ENCODE data around the gene CAPN11. TPM values are rescaled to one million over a fixed set of nuclear protein-coding genes. Genes with fewer than 3 reads are reported as not detected.
"Not testable (repeated sequence)": the region's sequence is repeated elsewhere in the genome, so short reads cannot be mapped to it uniquely, and the experiment has no call there.

CAPN11 gene
- total RNA-seq, 2 donors from 2014 or later, result 1.1 TPM; not detected in 1

DNA sequence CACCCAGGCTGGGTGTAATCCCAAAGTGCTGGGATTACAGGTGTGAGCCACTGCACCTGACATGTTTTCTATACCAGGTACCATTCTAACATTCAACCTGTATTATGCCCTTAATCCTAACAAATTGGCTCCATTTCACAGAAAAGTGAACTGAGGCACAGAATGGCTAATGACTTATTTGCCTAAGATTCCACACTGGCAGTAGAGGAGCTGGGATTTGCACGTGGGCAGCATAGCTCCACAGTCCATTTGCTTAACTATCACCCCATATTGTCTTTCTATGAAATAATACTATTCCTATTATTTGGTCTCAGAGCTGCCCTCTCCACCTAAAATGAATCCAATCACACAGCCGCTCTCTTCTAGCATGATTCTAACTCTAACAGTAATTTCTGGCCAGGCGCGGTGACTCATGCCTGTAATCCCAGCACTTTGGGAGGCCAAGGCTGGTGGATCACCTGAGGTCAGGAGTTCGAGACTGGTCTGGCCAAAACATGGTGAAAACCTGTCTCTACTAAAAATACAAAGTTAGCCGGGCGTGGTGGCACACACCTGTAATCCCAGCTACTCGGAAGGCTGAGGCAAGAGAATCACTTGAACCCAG is 34.8 kb downstream of the CAPN11 start:
- Mint-ChIP-seq H3K27ac (no peak overlapping the region), H3K36me3 (ENCODE audit: low read depth) (no peaks in the 10 kb centered on the region), H3K4me1 (no peaks in the 10 kb centered on the region), H3K9me3 (no peaks in the 10 kb centered on the region), H3K27me3 (peaks cover 10% of the 10 kb centered on the region), H3K4me3 (no peak overlapping the region)
- ATAC-seq (replicated peaks), result no peak

DNA sequence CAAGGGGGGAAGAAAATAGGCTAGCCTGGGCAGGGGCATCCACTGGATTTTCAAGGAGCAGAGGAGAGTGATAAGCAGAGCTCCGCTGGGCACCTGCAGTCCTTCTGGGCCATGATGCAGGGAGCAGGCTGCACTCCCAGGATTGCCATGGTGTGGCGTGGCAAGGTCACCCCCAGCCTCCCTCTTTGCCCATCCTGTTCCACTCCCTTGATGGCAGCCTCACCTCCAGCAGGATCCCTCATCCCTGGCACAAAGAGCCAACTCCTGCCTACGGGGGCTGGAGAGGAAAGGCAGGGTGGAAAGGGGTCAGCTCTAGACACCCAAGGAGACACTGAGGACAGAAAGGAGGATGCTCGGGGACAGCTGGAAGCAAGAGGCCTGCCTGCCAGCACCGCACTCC is 35.7 kb downstream of the CAPN11 start:
- Mint-ChIP-seq H3K4me1 (no peaks in the 10 kb centered on the region), H3K36me3 (ENCODE audit: low read depth) (no peaks in the 10 kb centered on the region), H3K9me3 (no peaks in the 10 kb centered on the region), H3K27me3 (peaks cover 13% of the 10 kb centered on the region), H3K27ac (no peak overlapping the region), H3K4me3 (no peak overlapping the region)
- no peak for ATAC-seq (replicated peaks)

DNA sequence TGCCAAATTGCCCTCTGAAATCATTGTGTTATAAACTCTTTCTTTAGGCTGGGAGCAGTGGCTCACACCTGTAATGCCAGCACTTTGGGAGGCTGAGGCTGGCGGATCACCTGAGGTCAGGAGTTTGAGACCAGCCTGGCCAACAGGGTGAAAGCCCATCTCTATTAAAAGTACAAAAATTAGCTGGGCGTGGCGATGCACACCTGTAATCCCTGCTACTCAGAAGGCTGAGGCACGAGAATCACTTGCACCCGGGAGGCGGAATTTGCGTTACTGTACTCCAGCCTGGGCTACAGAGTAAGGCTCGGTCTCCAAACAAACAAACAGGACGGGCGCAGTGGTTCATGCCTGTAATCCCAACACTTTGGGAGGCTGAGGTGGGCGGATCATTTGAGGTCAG is 37.7 kb downstream of the CAPN11 start:
- not testable (repeated sequence) for H3K4me3 Mint-ChIP-seq

DNA sequence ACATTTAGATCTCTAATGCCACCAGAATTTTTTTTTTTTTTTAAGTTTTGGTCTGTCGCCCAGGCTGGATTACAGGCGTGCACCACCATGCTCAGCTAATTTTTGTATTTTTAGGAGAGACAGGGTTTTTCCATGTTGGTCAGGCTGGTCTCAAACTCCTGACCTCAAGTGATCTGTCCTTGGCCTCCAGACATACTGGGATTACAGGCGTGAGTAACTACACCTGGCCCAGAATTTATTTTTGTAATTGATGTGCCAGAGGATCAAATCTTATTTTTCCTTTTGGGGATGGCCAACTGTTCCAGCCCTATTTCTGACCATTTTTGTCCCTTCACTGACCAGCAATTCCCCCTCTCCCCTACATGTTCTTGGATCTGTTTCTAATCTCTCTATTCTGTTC is 40.1 kb downstream of the CAPN11 start:
- Mint-ChIP-seq H3K4me3 (no peak overlapping the region), H3K27ac (no peak overlapping the region), H3K4me1 (no peaks in the 10 kb centered on the region), H3K27me3 (peaks cover 7% of the 10 kb centered on the region), H3K36me3 (ENCODE audit: low read depth) (no peaks in the 10 kb centered on the region), H3K9me3 (no peaks in the 10 kb centered on the region)
- ATAC-seq (replicated peaks), result no peak

More for the DNA sequence above, 37.7 kb downstream of the CAPN11 start:
- not testable (repeated sequence) for H3K4me1 Mint-ChIP-seq; H3K9me3 Mint-ChIP-seq; H3K36me3 Mint-ChIP-seq (ENCODE audit: low read depth); H3K27ac Mint-ChIP-seq; ATAC-seq (replicated peaks)
- H3K27me3 Mint-ChIP-seq, result peaks cover 16% of the 10 kb centered on the region

DNA sequence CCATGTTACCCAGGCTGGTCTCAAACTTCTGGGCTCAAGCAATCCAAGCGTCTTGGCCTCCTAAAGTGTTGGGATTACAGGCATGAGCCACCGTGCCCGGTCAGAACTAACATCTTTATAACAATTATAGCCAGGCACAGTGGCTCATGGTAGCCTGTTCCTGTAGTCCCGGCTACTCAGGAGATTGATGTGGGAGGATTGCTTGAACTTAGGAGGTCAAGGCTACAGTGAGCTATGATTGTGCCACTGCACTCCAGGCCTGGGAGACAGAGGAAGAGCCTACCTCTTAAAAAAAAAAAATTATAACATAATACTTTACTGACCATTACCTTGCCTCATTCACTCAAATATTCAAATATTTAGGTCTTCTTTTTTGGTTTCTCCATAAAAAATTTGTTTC is 41.3 kb downstream of the CAPN11 start:
- Mint-ChIP-seq H3K27me3 (peaks cover 7% of the 10 kb centered on the region), H3K4me1 (no peaks in the 10 kb centered on the region), H3K9me3 (no peaks in the 10 kb centered on the region), H3K4me3 (no peak overlapping the region), H3K36me3 (ENCODE audit: low read depth) (no peaks in the 10 kb centered on the region), H3K27ac (no peak overlapping the region)
- ATAC-seq (replicated peaks), result no peak

DNA sequence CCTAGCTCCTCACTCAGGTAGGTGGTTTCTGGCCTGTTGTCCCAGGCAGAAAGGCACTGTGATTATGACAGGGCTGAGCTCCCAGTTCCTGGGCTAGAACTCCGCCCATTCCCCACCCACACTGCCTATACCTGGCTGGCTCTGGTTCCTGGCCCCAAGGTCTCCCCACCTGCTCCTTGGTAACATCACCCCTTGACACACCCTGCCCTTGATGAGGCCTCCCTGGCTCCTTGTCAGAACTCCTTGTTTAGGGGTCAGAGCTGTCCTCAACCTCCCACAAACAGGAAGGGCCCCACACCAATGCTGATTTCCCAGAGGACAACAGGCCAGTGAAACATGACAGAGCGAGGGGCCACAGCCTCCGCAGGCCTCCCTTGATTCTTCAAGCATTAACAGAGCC is 42.6 kb downstream of the CAPN11 start:
- Mint-ChIP-seq H3K4me3 (no peak overlapping the region), H3K27ac (no peak overlapping the region), H3K9me3 (no peaks in the 10 kb centered on the region), H3K4me1 (no peaks in the 10 kb centered on the region), H3K27me3 (peaks cover 7% of the 10 kb centered on the region), H3K36me3 (ENCODE audit: low read depth) (no peaks in the 10 kb centered on the region)
- no peak for ATAC-seq (replicated peaks)

DNA sequence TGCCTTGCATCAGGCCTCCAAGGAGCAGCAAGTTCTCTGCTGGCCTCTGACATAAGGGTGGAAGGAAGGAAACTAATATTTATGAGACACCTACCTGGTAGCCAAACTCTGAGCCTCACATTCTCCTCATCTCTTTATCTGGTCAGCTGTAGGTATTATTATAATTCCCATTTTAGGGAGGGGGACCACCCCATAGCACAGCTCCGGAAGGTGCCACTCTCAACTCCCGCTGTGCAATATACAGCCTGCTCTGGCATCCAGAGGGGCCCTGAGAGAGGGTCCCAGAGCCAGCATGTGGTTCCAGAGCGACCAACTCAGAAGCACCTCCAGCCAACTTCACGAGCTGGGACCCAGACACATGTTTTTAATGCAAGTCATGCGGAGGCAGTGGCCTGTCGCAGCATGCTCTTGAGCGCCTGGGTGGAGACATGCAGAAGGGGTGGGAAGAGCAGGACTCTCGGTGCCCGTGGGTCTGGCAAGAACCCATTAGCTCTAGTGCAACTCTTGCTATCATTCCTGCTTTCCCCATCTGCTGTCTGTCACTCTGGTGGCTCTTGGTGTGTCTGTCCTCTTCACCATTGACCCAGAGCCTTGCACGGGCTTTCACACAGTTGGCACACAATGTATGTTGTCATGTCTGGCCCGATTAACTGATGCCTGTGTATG is 43.2 kb downstream of the CAPN11 start:
- Mint-ChIP-seq H3K4me3 (no peak overlapping the region), H3K4me1 (no peaks in the 10 kb centered on the region), H3K36me3 (ENCODE audit: low read depth) (no peaks in the 10 kb centered on the region), H3K27me3 (peaks cover 7% of the 10 kb centered on the region), H3K9me3 (no peaks in the 10 kb centered on the region), H3K27ac (no peak overlapping the region)
- no peak for ATAC-seq (replicated peaks)

DNA sequence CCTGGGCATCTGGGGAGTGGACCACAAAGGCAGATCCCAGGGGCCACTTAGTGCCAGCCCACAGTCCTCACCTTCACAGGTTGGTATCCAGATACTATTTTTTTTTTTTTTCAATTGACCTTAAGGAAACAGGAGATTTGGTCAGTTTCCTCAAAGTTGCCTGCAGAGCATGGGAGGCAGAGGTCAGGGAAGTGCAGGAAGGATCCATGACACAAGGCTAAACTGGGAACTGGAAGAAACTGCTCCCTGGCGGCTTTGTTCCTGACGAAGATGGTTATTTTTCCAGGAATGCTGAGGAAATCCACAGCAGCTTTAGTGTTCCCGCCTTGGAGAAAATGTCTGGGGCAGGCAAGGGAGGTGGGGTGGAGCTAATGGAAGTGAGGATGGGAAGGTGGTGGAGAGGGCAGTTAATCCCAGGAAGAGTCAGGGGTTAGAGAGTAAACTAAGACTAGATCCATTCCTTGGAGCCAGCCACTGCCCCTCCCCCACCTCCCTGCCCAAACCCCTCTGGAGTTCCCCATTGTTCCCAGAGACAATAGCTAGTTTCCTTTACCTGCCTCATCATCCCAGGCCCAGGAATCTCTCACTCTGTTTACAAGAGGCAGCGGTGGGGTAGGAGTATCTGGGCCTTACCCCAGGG is 43.8 kb downstream of the CAPN11 start:
- H3K9me3 Mint-ChIP-seq, result no peaks in the 10 kb centered on the region
- H3K4me1 Mint-ChIP-seq, result no peaks in the 10 kb centered on the region
- no peak for ATAC-seq (replicated peaks)

DNA sequence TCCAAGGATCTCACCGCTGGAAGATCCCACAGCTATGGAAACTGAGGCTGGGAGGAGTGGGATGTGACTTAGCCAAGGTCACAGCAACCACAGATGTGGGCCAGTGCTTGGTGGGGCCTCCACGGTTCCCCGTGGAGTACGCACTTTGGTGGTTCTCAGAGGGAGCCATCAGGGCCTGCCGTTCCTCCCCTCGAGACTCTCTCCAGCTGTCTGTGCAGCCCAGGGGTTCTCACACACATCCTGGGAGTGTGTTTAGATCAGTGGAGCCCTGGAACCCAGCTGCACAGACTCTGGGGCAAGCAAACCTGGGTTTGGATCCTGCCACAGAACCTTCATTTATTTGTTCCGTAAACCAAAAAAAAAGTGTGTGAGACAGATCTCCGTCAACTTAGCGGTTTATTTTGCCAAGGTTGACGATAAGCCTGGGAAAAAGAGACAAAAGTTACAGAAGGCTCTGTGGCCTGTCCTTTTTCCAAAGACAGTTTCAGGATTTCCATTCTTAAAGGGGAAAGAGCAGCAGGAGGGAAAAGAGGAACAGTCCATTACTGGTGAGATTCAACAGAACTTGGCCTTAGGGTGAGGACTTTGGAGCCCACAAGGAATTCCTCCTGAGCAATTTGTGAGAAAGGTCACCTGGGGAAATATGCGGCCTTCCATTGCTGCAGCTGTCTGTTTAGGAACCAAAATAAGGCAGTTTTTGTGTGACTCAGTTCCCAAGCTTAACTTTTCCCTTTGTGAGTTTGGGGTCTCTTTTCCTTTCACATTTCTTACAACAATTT is 44.5 kb downstream of the CAPN11 start:
- no peaks in the 10 kb centered on the region for H3K36me3 Mint-ChIP-seq (ENCODE audit: low read depth)
- H3K27ac Mint-ChIP-seq, result no peak overlapping the region
- H3K9me3 Mint-ChIP-seq, result no peaks in the 10 kb centered on the region
- no peak overlapping the region for H3K4me3 Mint-ChIP-seq
- H3K27me3 Mint-ChIP-seq, result peaks cover 7% of the 10 kb centered on the region
- no peaks in the 10 kb centered on the region for H3K4me1 Mint-ChIP-seq
- no peak for ATAC-seq (replicated peaks)

More for the DNA sequence above, 43.8 kb downstream of the CAPN11 start:
- H3K27ac Mint-ChIP-seq, result no peak overlapping the region
- H3K27me3 Mint-ChIP-seq, result peaks cover 7% of the 10 kb centered on the region
- H3K36me3 Mint-ChIP-seq (ENCODE audit: low read depth), result no peaks in the 10 kb centered on the region
- H3K4me3 Mint-ChIP-seq, result no peak overlapping the region

DNA sequence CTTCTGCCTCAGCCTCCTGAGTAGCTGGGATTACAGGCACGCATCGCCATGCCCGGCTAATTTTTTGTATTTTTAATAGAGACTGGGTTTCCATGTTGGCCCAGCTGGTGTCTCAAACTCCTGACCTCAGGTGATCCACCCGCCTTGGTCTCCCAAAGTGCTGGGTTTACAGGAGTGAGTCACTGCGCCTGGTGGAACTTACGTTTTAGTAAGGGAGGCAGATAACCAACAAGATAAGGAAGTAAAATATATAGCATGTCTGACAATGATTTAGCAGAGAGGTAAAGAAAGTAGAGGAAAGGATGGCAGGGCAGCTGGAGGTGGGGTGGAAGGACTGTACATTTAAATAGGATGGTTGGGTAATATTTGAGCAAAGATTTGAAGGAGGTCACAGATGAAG is 45.3 kb downstream of the CAPN11 start:
- H3K36me3 Mint-ChIP-seq (ENCODE audit: low read depth), result no peaks in the 10 kb centered on the region
- ATAC-seq (replicated peaks), result no peak
- H3K9me3 Mint-ChIP-seq, result no peaks in the 10 kb centered on the region
- no peak overlapping the region for H3K4me3 Mint-ChIP-seq
- H3K27ac Mint-ChIP-seq, result no peak overlapping the region
- H3K4me1 Mint-ChIP-seq, result no peaks in the 10 kb centered on the region
- H3K27me3 Mint-ChIP-seq, result peaks cover 9% of the 10 kb centered on the region

DNA sequence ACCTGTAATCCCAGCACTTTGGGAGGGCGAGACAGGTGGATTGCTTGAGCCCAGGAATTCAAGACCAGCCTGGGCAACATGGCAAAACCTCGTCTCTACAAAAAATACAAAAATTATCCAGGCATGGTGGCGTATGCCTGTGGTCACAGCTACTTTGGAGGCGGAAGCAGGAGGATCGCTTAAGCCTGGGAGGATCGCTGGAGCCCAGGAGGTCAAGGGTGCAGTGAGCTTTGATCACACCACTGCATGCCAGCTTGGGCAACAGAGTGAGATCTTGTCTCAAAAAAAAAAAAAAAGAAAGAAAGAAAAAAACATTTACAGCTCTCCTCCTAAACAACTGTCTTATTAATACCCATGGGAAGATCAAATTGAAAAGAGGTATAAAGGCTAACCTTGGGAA is 49.3 kb downstream of the CAPN11 start:
- H3K4me3 Mint-ChIP-seq, result no peak overlapping the region
- H3K27ac Mint-ChIP-seq, result no peak overlapping the region
- ATAC-seq (replicated peaks), result no peak
- no peaks in the 10 kb centered on the region for H3K4me1 Mint-ChIP-seq
- no peaks in the 10 kb centered on the region for H3K9me3 Mint-ChIP-seq
- peaks cover 5% of the 10 kb centered on the region for H3K27me3 Mint-ChIP-seq
- H3K36me3 Mint-ChIP-seq (ENCODE audit: low read depth), result no peaks in the 10 kb centered on the region

DNA sequence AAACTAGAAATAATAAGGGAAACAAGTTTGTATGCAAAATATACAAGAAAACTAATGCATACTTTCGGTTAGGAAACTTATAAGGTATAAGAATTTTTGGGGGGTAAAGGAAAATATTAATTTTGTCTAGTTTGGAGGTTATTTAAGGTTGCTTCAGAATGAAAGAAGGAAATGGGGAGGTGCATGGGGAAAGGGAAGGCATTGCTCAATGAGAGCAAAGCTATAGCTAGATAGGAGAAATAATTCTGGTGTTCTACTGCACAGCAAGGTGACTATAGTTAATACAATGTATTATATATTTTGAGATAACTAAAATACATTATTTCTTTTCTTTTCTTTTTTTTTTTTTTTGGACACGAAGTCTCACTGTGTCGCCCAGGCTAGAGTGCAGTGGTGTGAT is 52.7 kb downstream of the CAPN11 start:
- H3K4me1 Mint-ChIP-seq, result no peaks in the 10 kb centered on the region
- H3K4me3 Mint-ChIP-seq, result no peak overlapping the region
- H3K36me3 Mint-ChIP-seq (ENCODE audit: low read depth), result no peaks in the 10 kb centered on the region
- ATAC-seq (replicated peaks), result no peak
- H3K9me3 Mint-ChIP-seq, result no peaks in the 10 kb centered on the region
- H3K27me3 Mint-ChIP-seq, result peaks cover 5% of the 10 kb centered on the region
- H3K27ac Mint-ChIP-seq, result no peak overlapping the region

DNA sequence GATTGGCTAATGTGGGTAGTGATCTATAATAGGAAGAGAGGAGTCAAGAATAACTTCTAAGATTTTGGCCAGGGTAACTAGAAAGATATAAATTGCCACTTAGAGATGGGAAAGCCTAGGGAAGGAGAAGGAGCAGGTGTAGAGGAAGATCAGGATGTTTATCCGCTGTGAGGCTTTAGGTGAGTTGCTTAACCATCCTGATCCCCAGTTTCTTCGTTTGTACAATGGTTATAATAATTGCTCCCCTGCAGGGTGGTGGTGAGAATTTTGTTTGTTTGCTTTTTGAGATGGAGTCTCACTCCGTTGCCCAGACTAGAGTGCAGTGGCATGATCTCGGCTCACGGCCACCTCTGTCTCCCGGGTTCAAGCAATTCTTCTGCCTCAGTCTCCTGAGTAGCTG is 55.7 kb downstream of the CAPN11 start:
- H3K4me3 Mint-ChIP-seq, result no peak overlapping the region
- H3K9me3 Mint-ChIP-seq, result no peaks in the 10 kb centered on the region
- H3K27ac Mint-ChIP-seq, result no peak overlapping the region
- no peak for ATAC-seq (replicated peaks)
- H3K36me3 Mint-ChIP-seq (ENCODE audit: low read depth), result no peaks in the 10 kb centered on the region
- peaks cover 3% of the 10 kb centered on the region for H3K27me3 Mint-ChIP-seq
- no peaks in the 10 kb centered on the region for H3K4me1 Mint-ChIP-seq

DNA sequence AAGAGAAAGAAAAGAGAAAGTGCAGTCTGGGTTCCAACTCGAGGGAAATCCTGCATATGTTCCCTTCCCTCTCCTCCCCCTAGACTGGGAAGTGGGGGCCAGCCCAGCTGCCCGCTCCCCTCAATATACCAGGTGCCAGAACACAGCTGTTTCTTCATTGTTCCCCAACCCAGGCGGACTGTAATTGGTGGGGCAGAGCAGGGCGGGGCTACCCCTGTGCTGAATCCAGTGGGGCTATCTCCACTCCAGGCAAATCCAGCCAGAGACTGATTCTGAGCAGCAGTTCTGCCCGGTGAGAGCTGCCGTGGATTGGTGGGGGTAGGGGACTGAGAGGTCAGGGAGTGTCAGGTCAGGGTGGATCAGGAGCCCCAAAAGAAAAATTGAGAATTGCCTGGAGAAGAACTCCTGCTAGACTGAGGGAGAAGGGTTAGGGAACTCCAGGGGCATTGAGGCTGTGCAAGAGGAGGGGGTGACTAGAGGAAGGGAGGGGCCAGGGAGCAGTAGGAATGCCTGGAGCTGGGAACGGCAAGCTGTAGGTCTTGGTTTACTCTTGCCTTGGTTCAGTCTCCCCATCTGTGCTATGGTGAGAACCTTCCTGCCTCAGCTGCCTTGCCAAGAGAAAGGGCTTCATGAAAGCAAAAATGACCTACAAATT is 58.2 kb downstream of the CAPN11 start, which contains the start of gene MYMX:
Gene MYMX, plus strand, starts transcription at position 250 of the 655 bp plus-strand sequence. CDS start 546 bp downstream, outside the sequence.
- peaks cover 3% of the 10 kb centered on the region for H3K27me3 Mint-ChIP-seq
- ATAC-seq (replicated peaks), result no peak
- H3K9me3 Mint-ChIP-seq, result no peaks in the 10 kb centered on the region
- no peaks in the 10 kb centered on the region for H3K36me3 Mint-ChIP-seq (ENCODE audit: low read depth)
- no peaks in the 10 kb centered on the region for H3K4me1 Mint-ChIP-seq
- no peak within 1 kb of the TSS for H3K4me3 Mint-ChIP-seq
- no peak within 1 kb of the TSS for H3K27ac Mint-ChIP-seq
